IPS-18c (cell line): ENCODE results near the gene CCDC85B.

ENCODE experiments used
- H3K4me3 ChIP-seq: 2 replicates; pipeline ENCODE4 v1.7.0; 2013; ENCODE audit warnings: low read depth, mild to moderate bottlenecking, low read length, moderate library complexity; ENCODE audit not compliant: insufficient read depth
- H3K9me3 ChIP-seq: one replicate; pipeline ENCODE4 v1.6.1; 2013; ENCODE audit warnings: mild to moderate bottlenecking, low read length, moderate library complexity; ENCODE audit not compliant: control insufficient read depth, insufficient read depth

Gene CCDC85B

GRCh38 chr11:65854852-65855837 is 35.3 kb upstream of the CCDC85B start:
- H3K9me3 ChIP-seq = no peaks in the 10 kb centered on the region
- H3K4me3 ChIP-seq = no peak overlapping the region

- H3K4me3 ChIP-seq = peak overlapping the region; percentile 96
Observed at GRCh38 chr11:65855927-65856363, 34.5 kb upstream of the CCDC85B start.

GRCh38 chr11:65856689-65857499 is 33.6 kb upstream of the CCDC85B start:
- peak overlapping the region; percentile 96 for H3K4me3 ChIP-seq
- H3K9me3 ChIP-seq = no peaks in the 10 kb centered on the region

More at GRCh38 chr11:65855927-65856363, 34.5 kb upstream of the CCDC85B start:
- H3K9me3 ChIP-seq = no peaks in the 10 kb centered on the region

- Histone ChIP-seq H3K9me3 (no peaks in the 10 kb centered on the region), H3K4me3 (peak overlapping the region; percentile 96)
Observed at GRCh38 chr11:65857500-65857852, 33.0 kb upstream of the CCDC85B start.

- peak within 1 kb of the TSS; percentile 96 for H3K4me3 ChIP-seq
- H3K9me3 ChIP-seq = no peaks in the 10 kb centered on the region
Observed at GRCh38 chr11:65857853-65858680, 32.4 kb upstream of the CCDC85B start, which contains the start of gene CFL1. CFL1 (minus strand) TSS chr11:65858180; CDS start chr11:65858099, 81 bp downstream.

- peak overlapping the region; percentile 43 for H3K4me3 ChIP-seq
- H3K9me3 ChIP-seq = no peaks in the 10 kb centered on the region
Observed at GRCh38 chr11:65858681-65859087, 31.8 kb upstream of the CCDC85B start.

- peak overlapping the region; percentile 96 for H3K4me3 ChIP-seq
- no peaks in the 10 kb centered on the region for H3K9me3 ChIP-seq
Observed at GRCh38 chr11:65859095-65859811, 31.2 kb upstream of the CCDC85B start.

GRCh38 chr11:65859812-65860277 is 30.6 kb upstream of the CCDC85B start:
- H3K9me3 ChIP-seq = no peaks in the 10 kb centered on the region
- peak overlapping the region; percentile 96 for H3K4me3 ChIP-seq

- Histone ChIP-seq H3K4me3 (peak within 1 kb of the TSS; percentile 96), H3K9me3 (no peaks in the 10 kb centered on the region)
Observed at GRCh38 chr11:65860278-65861164, 30.0 kb upstream of the CCDC85B start, which contains the start of gene MUS81. MUS81 (plus strand) TSS chr11:65860433; CDS start chr11:65860754, 321 bp downstream.

- Histone ChIP-seq H3K9me3 (no peaks in the 10 kb centered on the region), H3K4me3 (peak overlapping the region; percentile 96)
Observed at GRCh38 chr11:65861165-65861505, 29.3 kb upstream of the CCDC85B start.

GRCh38 chr11:65861533-65862183 is 28.8 kb upstream of the CCDC85B start:
- Histone ChIP-seq H3K4me3 (peak overlapping the region; percentile 96), H3K9me3 (no peaks in the 10 kb centered on the region)

- Histone ChIP-seq H3K4me3 (no peak overlapping the region), H3K9me3 (no peaks in the 10 kb centered on the region)
Observed at GRCh38 chr11:65862191-65862735, 28.2 kb upstream of the CCDC85B start.

- no peaks in the 10 kb centered on the region for H3K9me3 ChIP-seq
- no peak overlapping the region for H3K4me3 ChIP-seq
Observed at GRCh38 chr11:65862941-65863888, 27.3 kb upstream of the CCDC85B start.
